HCT116 (cell line): ENCODE measurements around the gene EVI5L.

Experiments
- CTCF ChIP-seq, 3 experiments: fragments of 200-600 bp in 1 of 3; sonication (generic) in 1 of 3; IDR thresholded peaks in 2 of 3; conservative IDR thresholded peaks in 1 of 3; 2 replicates each; pipeline ENCODE4 v1.5.1; 2012 to 2017; ENCODE audit warnings: low read depth in 2 of 3, low read length in 2 of 3, antibody characterized with exemption in 1 of 3, borderline replicate concordance in 1 of 3, control low read depth in 1 of 3, mild to moderate bottlenecking in 1 of 3, mixed read lengths in 1 of 3, mixed run types in 1 of 3, moderate library complexity in 1 of 3; ENCODE audit not compliant: insufficient read depth in 1 of 3
- EGR1 ChIP-seq: IDR thresholded peaks from 2 replicates; pipeline ENCODE4 v1.6.1; 2012; ENCODE audit warnings: low read depth
- EZH2phosphoT487 ChIP-seq: fragments of 200-600 bp; IDR thresholded peaks from 2 replicates; pipeline ENCODE4 v1.6.1; 2018; ENCODE audit warnings: antibody characterized with exemption, borderline replicate concordance
- REST ChIP-seq: IDR thresholded peaks from 2 replicates; pipeline ENCODE4 v1.6.1; 2012; ENCODE audit warnings: low read depth

GRCh38 chr19:7848779-7849457, 18.9 kb downstream of the EVI5L start:
- TF ChIP-seq CTCF (IDR thresholded peaks at IDR 0.05 in 2 of 3, conservative IDR thresholded peaks at IDR 0.05 in 1 of 3; ENCODE audit: borderline replicate concordance in 1 of 3, insufficient read depth in 1 of 3, low read depth in 2 of 3, low read length in 2 of 3) (no peak), EZH2phosphoT487 (no peak), REST (no peak), EGR1 (no peak)
